GM18909 (cell line): Measurements from ENCODE around the gene ABHD14A.
A peak's percentile ranks its signal among the peaks of the same experiment; 100 is the strongest.

Experiments used
- ATAC-seq: cut with Tn5 transposase; IDR thresholded peaks from one replicate; pipeline ENCODE4 v1.9.1; 2021; ENCODE audit warnings: mild to moderate bottlenecking; ENCODE audit not compliant: unreplicated experiment, poor library complexity

ABHD14A gene

GRCh38 chr3:52013802-52014598 lies 39.1 kb downstream of the ABHD14A start:
- no peak for ATAC-seq

- no peak for ATAC-seq
These were observed 39.7 kb downstream of the ABHD14A start for GRCh38 chr3:52014613-52015012.

GRCh38 chr3:52015438-52016228 lies 40.8 kb downstream of the ABHD14A start:
- ATAC-seq, result no peak

GRCh38 chr3:52017586-52017985 lies 42.7 kb downstream of the ABHD14A start:
- no peak for ATAC-seq

- ATAC-seq, result no peak
These were observed 43.6 kb downstream of the ABHD14A start for GRCh38 chr3:52018319-52019000.

- no peak for ATAC-seq
These were observed 44.7 kb downstream of the ABHD14A start for GRCh38 chr3:52019352-52020080.

GRCh38 chr3:52020796-52021195 lies 45.9 kb downstream of the ABHD14A start:
- ATAC-seq, result no peak

GRCh38 chr3:52021489-52022268 lies 46.8 kb downstream of the ABHD14A start:
- no peak for ATAC-seq

- ATAC-seq, result no peak
These were observed 47.6 kb downstream of the ABHD14A start for GRCh38 chr3:52022323-52023100.

GRCh38 chr3:52023101-52023770 lies 48.4 kb downstream of the ABHD14A start:
- ATAC-seq, result no peak

GRCh38 chr3:52023860-52024764 lies 49.2 kb downstream of the ABHD14A start:
- ATAC-seq, result peak; percentile 79

- ATAC-seq, result no peak
These were observed 50.0 kb downstream of the ABHD14A start for GRCh38 chr3:52024765-52025452.

GRCh38 chr3:52025453-52025852 lies 50.6 kb downstream of the ABHD14A start:
- ATAC-seq, result no peak

- ATAC-seq, result no peak
These were observed 51.2 kb downstream of the ABHD14A start for GRCh38 chr3:52026041-52026440.

- no peak for ATAC-seq
These were observed 53.7 kb downstream of the ABHD14A start for GRCh38 chr3:52028572-52028971.

- ATAC-seq, result no peak
These were observed 54.2 kb downstream of the ABHD14A start for GRCh38 chr3:52029053-52029452.

GRCh38 chr3:52029535-52029934 lies 54.7 kb downstream of the ABHD14A start:
- no peak for ATAC-seq
